ENCODE results near the gene SLC16A9. TPM values are rescaled to one million over a fixed set of nuclear protein-coding genes. Genes with fewer than 3 reads are reported as not detected.

Gene SLC16A9
- polyA plus RNA-seq, 1 of the 3 experiments (the other 2 are of a cell fraction) = 4.7 TPM

DNA sequence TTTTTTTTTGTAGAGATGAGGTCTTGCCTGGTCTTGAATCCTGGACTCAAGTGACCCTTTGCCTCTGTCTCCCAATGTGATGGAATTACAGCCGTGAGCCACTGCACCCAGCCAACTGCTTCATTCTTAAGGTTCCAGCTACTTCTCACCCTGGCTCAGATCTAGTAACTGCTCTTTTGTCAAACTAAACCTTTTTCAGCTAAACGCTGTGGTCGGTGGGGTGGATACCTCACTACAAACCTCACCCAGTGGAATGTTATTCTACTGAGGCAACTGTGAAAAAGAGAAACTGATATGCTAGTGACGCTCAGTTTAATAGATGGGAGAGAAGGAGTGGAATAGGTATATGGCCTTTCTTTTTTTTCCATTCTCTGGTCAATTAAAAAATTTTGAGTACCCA, 45.3 kb upstream of the SLC16A9 start:
- no peak overlapping the region for H3K4me2 ChIP-seq
- no peaks in the 10 kb centered on the region for H3K36me3 ChIP-seq (replicated peaks in 1 of 2; ENCODE audit: control insufficient read depth in 1 of 2, insufficient read depth in 2 of 2, low read length in 1 of 2)
- H3K79me2 ChIP-seq (ENCODE audit: insufficient read depth) = no peaks in the 10 kb centered on the region
- H3K9me3 ChIP-seq = no peaks in the 10 kb centered on the region
- H3K4me3 ChIP-seq (ENCODE audit: low read depth in 2 of 2, low read length in 1 of 2) = no peak overlapping the region
- H4K20me1 ChIP-seq (ENCODE audit: insufficient read depth) = no peaks in the 10 kb centered on the region
- ChIA-PET POLR2A (no interaction called here), CTCF (no interaction called here)
- no peak overlapping the region for H3K27ac ChIP-seq (ENCODE audit: low read depth in 2 of 2, low read length in 1 of 2)
- no peak for DNase-seq
- no peaks in the 10 kb centered on the region for H3K4me1 ChIP-seq (ENCODE audit: control insufficient read depth in 1 of 2, insufficient read depth in 2 of 2, low read depth in 1 of 2, low read length in 1 of 2)
- H3K9me2 ChIP-seq = no peaks in the 10 kb centered on the region
- TF ChIP-seq, protein P1, sequence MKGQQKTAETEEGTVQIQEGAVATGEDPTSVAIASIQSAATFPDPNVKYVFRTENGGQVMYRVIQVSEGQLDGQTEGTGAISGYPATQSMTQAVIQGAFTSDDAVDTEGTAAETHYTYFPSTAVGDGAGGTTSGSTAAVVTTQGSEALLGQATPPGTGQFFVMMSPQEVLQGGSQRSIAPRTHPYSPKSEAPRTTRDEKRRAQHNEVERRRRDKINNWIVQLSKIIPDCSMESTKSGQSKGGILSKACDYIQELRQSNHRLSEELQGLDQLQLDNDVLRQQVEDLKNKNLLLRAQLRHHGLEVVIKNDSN (IDR thresholded peaks at IDR 0.05; ENCODE audit: borderline replicate concordance, low read depth) = no peak
- TF ChIP-seq CHD2 (IDR thresholded peaks at IDR 0.05; ENCODE audit: low read length, partially characterized antibody) (no peak), NFIC (IDR thresholded peaks at IDR 0.05; ENCODE audit: borderline replicate concordance) (no peak), SMC3 (IDR thresholded peaks at IDR 0.05; ENCODE audit: low read depth, low read length) (no peak), CTCF (IDR thresholded peaks at IDR 0.05) (no peak), FOSL2 (IDR thresholded peaks at IDR 0.05; ENCODE audit: borderline replicate concordance, low read depth) (no peak), RAD21 (IDR thresholded peaks at IDR 0.05; ENCODE audit: low read length) (no peak), MXI1 (IDR thresholded peaks at IDR 0.05; ENCODE audit: low read depth, low read length) (no peak), ELF1 (IDR thresholded peaks at IDR 0.05) (no peak), JUND (IDR thresholded peaks at IDR 0.05) (no peak), RFX5 (IDR thresholded peaks at IDR 0.05; ENCODE audit: low read length) (no peak), RCOR1 (IDR thresholded peaks at IDR 0.05; ENCODE audit: low read length) (no peak), TAF1 (IDR thresholded peaks at IDR 0.05; ENCODE audit: borderline replicate concordance, low read depth, low read length) (no peak), GATA2 (CRISPR knock-in tag; IDR thresholded peaks at IDR 0.05) (no peak), FOXM1 (IDR thresholded peaks at IDR 0.05; ENCODE audit: low read depth) (no peak), ZBTB33 (IDR thresholded peaks at IDR 0.05; ENCODE audit: borderline replicate concordance, low read depth) (no peak), YY1 (IDR thresholded peaks at IDR 0.05; ENCODE audit: low read depth) (no peak), MEF2A (IDR thresholded peaks at IDR 0.05; ENCODE audit: borderline replicate concordance, low read depth) (no peak), FOXJ3 (CRISPR knock-in tag; IDR thresholded peaks at IDR 0.05) (no peak)
- no peaks in the 10 kb centered on the region; the same call in 1 of the 2 replicates for H3K27me3 ChIP-seq (ENCODE audit: insufficient read depth)
- no peak overlapping the region for H2AFZ ChIP-seq (ENCODE audit: low read depth)
- H3F3A ChIP-seq (replicated peaks; ENCODE audit: insufficient read depth) = no peaks in the 10 kb centered on the region
- 88% methylated on average over 4 of the region's 4 CpGs for WGBS (ENCODE audit: low lambda C conversion rate)
- H3K9ac ChIP-seq = no peak overlapping the region
